HepG2 (cell line): ENCODE measurements around the gene PEPD.

Source experiments
- ELF4 ChIP-seq: sonication (generic); formaldehyde crosslinking; IDR thresholded peaks from 2 replicates; pipeline ENCODE4 v1.5.0; 2020; ENCODE audit warnings: missing genetic modification reagents, mild to moderate bottlenecking, moderate library complexity, borderline replicate concordance
- EZH2 ChIP-seq: conservative IDR thresholded peaks from 2 replicates; pipeline ENCODE4 v1.6.1; 2012; ENCODE audit warnings: mild to moderate bottlenecking, low read depth, low read length, moderate library complexity
- FOSL1 ChIP-seq: sonication (generic); formaldehyde crosslinking; IDR thresholded peaks from 2 replicates; pipeline ENCODE4 v1.9.0; 2021; ENCODE audit warnings: missing genetic modification reagents, borderline replicate concordance
- FOSL2 ChIP-seq: sonication (generic); formaldehyde crosslinking; IDR thresholded peaks from 2 replicates; pipeline ENCODE4 v1.4.0; 2020; ENCODE audit warnings: missing genetic modification reagents
- JUN ChIP-seq: sonication (generic); formaldehyde crosslinking; IDR thresholded peaks from 2 replicates; pipeline ENCODE4 v1.4.0; 2020; ENCODE audit warnings: mild to moderate bottlenecking, missing genetic modification reagents
- POLR2A ChIP-seq, 2 experiments: IDR thresholded peaks; 2 replicates each; pipeline ENCODE4 v1.6.1; 2011; ENCODE audit warnings: low read depth in 2 of 2, low read length in 2 of 2, mild to moderate bottlenecking in 1 of 2, moderate library complexity in 1 of 2; ENCODE audit not compliant: insufficient read depth in 1 of 2
- PRPF4 ChIP-seq: fragments of 200-400 bp; formaldehyde crosslinking; IDR thresholded peaks from 2 replicates; pipeline ENCODE4 v1.6.1; 2016; ENCODE audit warnings: low read length, low read depth; ENCODE audit not compliant: poor library complexity, severe bottlenecking
- RFX5 ChIP-seq: IDR thresholded peaks from 2 replicates; pipeline ENCODE4 v1.6.1; 2011; ENCODE audit warnings: low read depth, low read length, improper control_type of control experiment
- TF ChIP-seq, protein P1 (sequence below): IDR thresholded peaks from 2 replicates; pipeline ENCODE4 v1.6.1; 2012; ENCODE audit warnings: low read depth, low read length, improper control_type of control experiment

- TF ChIP-seq JUN (CRISPR knock-in tag) (no peak), EZH2 (no peak), FOSL2 (CRISPR knock-in tag) (no peak), ELF4 (CRISPR knock-in tag) (no peak), RFX5 (no peak), PRPF4 (no peak), POLR2A (IDR thresholded peaks at IDR 0.05; ENCODE audit: insufficient read depth in 1 of 2, low read depth in 2 of 2, low read length in 2 of 2) (no peak), FOSL1 (CRISPR knock-in tag) (no peak)
- TF ChIP-seq, protein P1, sequence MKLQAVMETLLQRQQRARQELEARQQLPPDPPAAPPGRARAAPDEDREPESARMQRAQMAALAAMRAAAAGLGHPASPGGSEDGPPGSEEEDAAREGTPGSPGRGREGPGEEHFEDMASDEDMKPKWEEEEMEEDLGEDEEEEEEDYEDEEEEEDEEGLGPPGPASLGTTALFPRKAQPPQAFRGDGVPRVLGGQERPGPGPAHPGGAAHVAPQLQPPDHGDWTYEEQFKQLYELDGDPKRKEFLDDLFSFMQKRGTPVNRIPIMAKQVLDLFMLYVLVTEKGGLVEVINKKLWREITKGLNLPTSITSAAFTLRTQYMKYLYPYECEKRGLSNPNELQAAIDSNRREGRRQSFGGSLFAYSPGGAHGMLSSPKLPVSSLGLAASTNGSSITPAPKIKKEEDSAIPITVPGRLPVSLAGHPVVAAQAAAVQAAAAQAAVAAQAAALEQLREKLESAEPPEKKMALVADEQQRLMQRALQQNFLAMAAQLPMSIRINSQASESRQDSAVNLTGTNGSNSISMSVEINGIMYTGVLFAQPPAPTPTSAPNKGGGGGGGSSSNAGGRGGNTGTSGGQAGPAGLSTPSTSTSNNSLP = no peak
Observed at GRCh38 chr19:33450689-33451088, 70.9 kb downstream of the PEPD start.
